ENCODE data around the gene GYS1. TPM values are rescaled to one million over a fixed set of nuclear protein-coding genes. Genes with fewer than 3 reads are reported as not detected.

Gene GYS1
- polyA plus RNA-seq, 1 donor from 2014 or later: 12.9 TPM

Small RNA genes lying within 50 kb of the gene (small RNA-seq; reads per million reads assigned to genes)
- gene AC026803.1 (0 reads per million in 3 experiments), gene MIR6798 (0 to 0.52 (median 0) reads per million in 3 experiments)

Other genes with a start within 250 kb of the GYS1 start
- not detected in 2 replicates for gene IZUMO1, start 246.4 kb downstream of the GYS1 start, polyA plus RNA-seq
- gene FUT1, start 240.7 kb downstream of the GYS1 start, polyA plus RNA-seq: 0.15 and 0.26 TPM in 2 replicates
- not detected in 2 replicates for gene FGF21, start 237.8 kb downstream of the GYS1 start, polyA plus RNA-seq
- gene BCAT2, start 182.3 kb downstream of the GYS1 start, polyA plus RNA-seq: 19.5 and 28.5 TPM in 2 replicates
- gene HSD17B14, start 156.8 kb downstream of the GYS1 start, polyA plus RNA-seq: 0.40 and 0.44 TPM in 2 replicates
- not detected in 2 replicates for gene PLEKHA4, start 124.7 kb downstream of the GYS1 start, polyA plus RNA-seq
- 73.3 and 73.6 TPM in 2 replicates for gene PPP1R15A, start 120.9 kb downstream of the GYS1 start, polyA plus RNA-seq
- gene TULP2, start 94.6 kb downstream of the GYS1 start, polyA plus RNA-seq: not detected in 2 replicates
- gene NUCB1, start 93.0 kb downstream of the GYS1 start, polyA plus RNA-seq: 80.0 and 83.7 TPM in 2 replicates
- 1.4 and 4.8 TPM in 2 replicates for gene DHDH, start 59.6 kb downstream of the GYS1 start, polyA plus RNA-seq
- 71.9 and 90.3 TPM in 2 replicates for gene BAX, start 38.4 kb downstream of the GYS1 start, polyA plus RNA-seq
- gene FTL, start 28.0 kb downstream of the GYS1 start, polyA plus RNA-seq: 886 and 909 TPM in 2 replicates
- 172 and 184 TPM in 2 replicates for gene RUVBL2, start 578 bp upstream of the GYS1 start, polyA plus RNA-seq
- not detected in 2 replicates for gene LHB, start 23.8 kb upstream of the GYS1 start, polyA plus RNA-seq
- gene CGB3, start 31.0 kb upstream of the GYS1 start, polyA plus RNA-seq: not detected in 2 replicates
- not detected in 2 replicates for gene CGB2, start 38.6 kb upstream of the GYS1 start, polyA plus RNA-seq
- not detected in 2 replicates for gene CGB1, start 43.6 kb upstream of the GYS1 start, polyA plus RNA-seq
- not detected in 2 replicates for gene CGB5, start 50.5 kb upstream of the GYS1 start, polyA plus RNA-seq
- not detected in 2 replicates for gene CGB8, start 55.8 kb upstream of the GYS1 start, polyA plus RNA-seq
- gene CGB7, start 64.4 kb upstream of the GYS1 start, polyA plus RNA-seq: not detected in 2 replicates
- gene NTF4, start 71.5 kb upstream of the GYS1 start, polyA plus RNA-seq: not detected in 2 replicates
- not detected in 2 replicates for gene KCNA7, start 79.4 kb upstream of the GYS1 start, polyA plus RNA-seq
- 721 and 833 TPM in 2 replicates for gene SNRNP70, start 92.1 kb upstream of the GYS1 start, polyA plus RNA-seq
- 88.7 and 99.0 TPM in 2 replicates for gene LIN7B, start 121.1 kb upstream of the GYS1 start, polyA plus RNA-seq
- 5.7 and 8.4 TPM in 2 replicates for gene C19orf73, start 125.8 kb upstream of the GYS1 start, polyA plus RNA-seq
- 73.0 and 80.7 TPM in 2 replicates for gene PPFIA3, start 126.2 kb upstream of the GYS1 start, polyA plus RNA-seq
- gene HRC, start 162.1 kb upstream of the GYS1 start, polyA plus RNA-seq: 1.0 TPM in 1 of 2 replicates, not detected in the other
- gene TRPM4, start 164.5 kb upstream of the GYS1 start, polyA plus RNA-seq: 40.0 and 42.5 TPM in 2 replicates